ENCODE measurements around the gene KCNJ5. TPM values are rescaled to one million over a fixed set of nuclear protein-coding genes. Genes with fewer than 3 reads are reported as not detected.

Gene KCNJ5
- total RNA-seq (2022) (not detected in 2 replicates), Bru-seq, nascent RNA (percentile 11 among the genes with signal in this experiment), BruChase-seq, experiment 1, labeled RNA remaining after a 2-hour chase (percentile 14 among the genes with signal in this experiment), BruChase-seq, experiment 2, labeled RNA remaining after a 6-hour chase (percentile 10 among the genes with signal in this experiment)
- long read RNA-seq, result 0 reads

DNA sequence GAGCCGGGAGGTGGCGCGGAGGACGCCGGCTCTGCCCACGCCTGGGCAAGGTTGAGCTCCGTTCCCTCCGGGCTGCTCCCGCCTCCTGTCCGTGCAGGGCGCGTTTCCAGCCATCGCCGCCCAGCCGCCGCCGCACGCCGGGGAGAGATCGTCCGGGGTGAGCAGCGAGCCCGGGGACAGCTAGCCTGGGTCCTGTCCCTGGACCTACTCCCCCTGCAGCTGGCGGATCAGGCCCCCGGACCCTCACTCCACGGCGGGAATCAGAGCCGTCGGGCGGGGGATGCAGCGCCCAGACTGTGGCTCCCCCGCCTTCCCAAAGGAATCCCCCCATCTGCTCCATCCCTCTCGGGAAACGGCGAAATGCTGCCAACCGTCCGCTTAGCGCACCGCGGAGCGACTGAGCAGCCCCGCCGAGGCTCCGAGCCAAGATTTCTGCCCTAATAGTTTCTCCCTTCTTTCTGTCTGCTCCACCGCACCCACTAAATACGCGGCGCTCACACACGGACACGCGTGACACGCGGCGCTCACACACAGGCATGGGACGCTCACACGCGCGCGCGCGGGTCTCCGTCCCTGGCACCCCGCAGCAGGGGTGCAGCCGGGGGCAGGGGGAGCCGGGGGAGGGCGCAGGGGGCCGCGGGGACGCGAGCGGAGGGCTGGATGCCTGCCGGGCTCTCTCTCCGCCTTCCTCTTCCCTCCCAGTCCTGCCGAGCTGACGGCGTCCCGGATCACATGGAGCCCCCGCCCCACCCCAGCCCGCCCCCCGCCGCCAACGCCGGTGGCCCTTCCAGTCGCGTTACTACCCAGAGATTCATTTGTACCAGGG, at the start of gene KCNJ5:
Gene KCNJ5, plus strand, starts transcription at position 814 of the 826 bp plus-strand sequence. CDS start 19,918 bp downstream, outside the sequence.
- Histone ChIP-seq H3K27me3 (replicated peaks; ENCODE audit: control insufficient read depth, insufficient read depth, low read length) (peaks cover 1% of the 10 kb centered on the region), H3K9me3 (no peaks in the 10 kb centered on the region), H3K4me3 (ENCODE audit: low read depth, low read length) (peak within 1 kb of the TSS; percentile 36), H3K4me1 (peaks cover 10% of the 10 kb centered on the region), H3K36me3 (ENCODE audit: control insufficient read depth, insufficient read depth, low read length) (no peaks in the 10 kb centered on the region)
- POLR2A ChIA-PET, result interaction anchor here (0.9 kb wide), 1 partner anchor 15 kb away, joined by 3 read pairs; no protein-coding TSS in a partner anchor
- Mint-ChIP-seq H3K4me3 (ENCODE audit: unreplicated experiment) (peak within 1 kb of the TSS; percentile 76), H3K36me3 (ENCODE audit: insufficient read depth, unreplicated experiment) (no peaks in the 10 kb centered on the region), H3K27me3 (ENCODE audit: insufficient read depth, unreplicated experiment) (peaks cover 17% of the 10 kb centered on the region), H3K27ac (ENCODE audit: unreplicated experiment) (no peak within 1 kb of the TSS), H3K9me3 (ENCODE audit: unreplicated experiment) (no peaks in the 10 kb centered on the region), H3K4me1 (ENCODE audit: low read depth, unreplicated experiment) (no peaks in the 10 kb centered on the region)
- DNase-seq, result peak in 1 of 2 experiments; percentile 70
- TF ChIP-seq, protein P1, sequence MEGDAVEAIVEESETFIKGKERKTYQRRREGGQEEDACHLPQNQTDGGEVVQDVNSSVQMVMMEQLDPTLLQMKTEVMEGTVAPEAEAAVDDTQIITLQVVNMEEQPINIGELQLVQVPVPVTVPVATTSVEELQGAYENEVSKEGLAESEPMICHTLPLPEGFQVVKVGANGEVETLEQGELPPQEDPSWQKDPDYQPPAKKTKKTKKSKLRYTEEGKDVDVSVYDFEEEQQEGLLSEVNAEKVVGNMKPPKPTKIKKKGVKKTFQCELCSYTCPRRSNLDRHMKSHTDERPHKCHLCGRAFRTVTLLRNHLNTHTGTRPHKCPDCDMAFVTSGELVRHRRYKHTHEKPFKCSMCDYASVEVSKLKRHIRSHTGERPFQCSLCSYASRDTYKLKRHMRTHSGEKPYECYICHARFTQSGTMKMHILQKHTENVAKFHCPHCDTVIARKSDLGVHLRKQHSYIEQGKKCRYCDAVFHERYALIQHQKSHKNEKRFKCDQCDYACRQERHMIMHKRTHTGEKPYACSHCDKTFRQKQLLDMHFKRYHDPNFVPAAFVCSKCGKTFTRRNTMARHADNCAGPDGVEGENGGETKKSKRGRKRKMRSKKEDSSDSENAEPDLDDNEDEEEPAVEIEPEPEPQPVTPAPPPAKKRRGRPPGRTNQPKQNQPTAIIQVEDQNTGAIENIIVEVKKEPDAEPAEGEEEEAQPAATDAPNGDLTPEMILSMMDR (IDR thresholded peaks at IDR 0.05; ENCODE audit: insufficient read depth in 1 of 2, low read depth in 1 of 2, low read length in 1 of 2, severe bottlenecking in 1 of 2, unreplicated experiment in 1 of 2), result no peak
- BruUV-seq (replicated peaks), result no TSS peak
- CTCF ChIA-PET, result interaction anchor here (1.0 to 4.1 kb wide), 6 partner anchors 10 to 66 kb away, joined by 3 to 33 read pairs (median 4); no protein-coding TSS in a partner anchor
- intact Hi-C loops (cut with micrococcal nuclease; ENCODE audit: unreplicated experiment), result loop anchor here (1.0 kb wide), 1 partner anchor 15 kb away; no protein-coding TSS in a partner anchor

DNA sequence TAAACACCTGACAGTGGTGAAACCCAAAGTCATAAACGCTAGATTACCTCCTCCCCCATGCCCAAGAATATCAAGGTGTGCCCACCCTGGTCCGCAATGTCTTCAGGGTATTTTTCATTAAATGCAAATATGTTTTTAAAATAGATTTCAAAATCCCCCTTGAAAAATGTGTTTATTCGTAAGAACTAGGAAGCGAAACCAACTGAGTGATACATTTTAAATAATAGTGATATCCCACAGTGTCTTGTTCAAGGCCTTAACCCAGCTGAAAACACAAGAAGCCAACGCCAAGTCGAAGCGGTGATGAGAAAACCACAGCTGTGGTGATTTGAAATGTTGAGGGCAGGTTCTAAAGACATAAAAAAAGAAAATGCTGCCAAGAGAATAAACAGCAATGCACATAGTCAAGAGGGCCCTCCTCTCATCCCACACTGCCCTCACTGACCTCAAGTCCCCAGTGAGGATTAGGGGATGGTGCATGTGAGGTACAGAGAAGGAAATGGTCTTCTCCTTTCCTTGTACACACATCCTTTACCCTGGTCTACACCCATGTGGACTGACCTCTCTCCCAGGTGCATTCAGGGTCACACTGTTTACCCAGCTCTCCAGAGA, 49.6 kb upstream of the KCNJ5 start:
- Histone ChIP-seq H3K36me3 (ENCODE audit: control insufficient read depth, insufficient read depth, low read length) (no peaks in the 10 kb centered on the region), H3K9me3 (peaks cover 3% of the 10 kb centered on the region; the same call in 1 of the 2 replicates), H3K27me3 (replicated peaks; ENCODE audit: control insufficient read depth, insufficient read depth, low read length) (no peaks in the 10 kb centered on the region), H3K4me3 (ENCODE audit: low read depth, low read length) (no peak overlapping the region), H3K4me1 (peaks cover 1% of the 10 kb centered on the region)
- no peaks in the 10 kb centered on the region for H3K9me3 Mint-ChIP-seq (ENCODE audit: unreplicated experiment)
- intact Hi-C loops (cut with micrococcal nuclease; ENCODE audit: unreplicated experiment), result no loop called here
- CTCF ChIA-PET, result no interaction called here
- H3K36me3 Mint-ChIP-seq (ENCODE audit: insufficient read depth, unreplicated experiment), result no peaks in the 10 kb centered on the region
- H3K4me3 Mint-ChIP-seq (ENCODE audit: unreplicated experiment), result no peak overlapping the region
- TF ChIP-seq, protein P1 (IDR thresholded peaks at IDR 0.05; ENCODE audit: insufficient read depth in 1 of 2, low read depth in 1 of 2, low read length in 1 of 2, severe bottlenecking in 1 of 2, unreplicated experiment in 1 of 2), result no peak
- H3K27me3 Mint-ChIP-seq (ENCODE audit: insufficient read depth, unreplicated experiment), result peaks cover 2% of the 10 kb centered on the region
- H3K27ac Mint-ChIP-seq (ENCODE audit: unreplicated experiment), result no peak overlapping the region
- POLR2A ChIA-PET, result no interaction called here
- H3K4me1 Mint-ChIP-seq (ENCODE audit: low read depth, unreplicated experiment), result no peaks in the 10 kb centered on the region
- BruUV-seq (replicated peaks), result no TSS peak
- DNase-seq, result no peak

DNA sequence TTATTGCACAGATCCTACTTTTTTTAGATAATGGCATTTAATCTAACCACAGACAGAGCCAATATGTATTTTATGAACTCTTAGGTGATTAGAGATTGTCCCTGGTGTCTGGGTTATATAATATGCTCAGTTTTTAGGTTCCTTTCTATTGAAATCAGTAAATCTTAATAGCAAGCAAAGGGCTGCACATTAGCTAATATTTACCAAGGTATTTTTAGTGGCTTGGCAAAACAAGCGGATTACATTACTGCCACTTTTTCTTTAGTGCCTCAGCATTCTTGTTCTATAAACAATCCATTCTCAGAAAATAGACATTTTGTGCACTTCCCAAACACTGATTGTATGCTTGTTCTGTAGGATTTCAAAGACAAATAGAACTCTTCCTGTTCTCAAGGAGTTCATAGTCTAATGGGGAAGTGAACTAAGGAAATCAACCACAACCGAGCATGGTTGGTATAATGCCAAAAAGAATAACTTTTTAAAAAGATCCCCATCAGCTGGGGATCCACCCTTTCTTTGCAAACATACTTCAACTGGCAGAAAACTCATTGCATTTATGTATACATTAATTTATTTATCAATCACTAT, 47.9 kb upstream of the KCNJ5 start:
- no peak overlapping the region for H3K4me3 Mint-ChIP-seq (ENCODE audit: unreplicated experiment)
- BruUV-seq (replicated peaks), result no TSS peak
- peaks cover 3% of the 10 kb centered on the region for H3K9me3 ChIP-seq
- no peak overlapping the region for H3K27ac Mint-ChIP-seq (ENCODE audit: unreplicated experiment)
- POLR2A ChIA-PET, result no interaction called here
- H3K9me3 Mint-ChIP-seq (ENCODE audit: unreplicated experiment), result no peaks in the 10 kb centered on the region
- peaks cover 2% of the 10 kb centered on the region for H3K27me3 Mint-ChIP-seq (ENCODE audit: insufficient read depth, unreplicated experiment)
- H3K27me3 ChIP-seq (replicated peaks; ENCODE audit: control insufficient read depth, insufficient read depth, low read length), result no peaks in the 10 kb centered on the region
- CTCF ChIA-PET, result no interaction called here
- no peak for DNase-seq
- no peak overlapping the region for H3K4me3 ChIP-seq (ENCODE audit: low read depth, low read length)
- no peaks in the 10 kb centered on the region for H3K4me1 ChIP-seq
- H3K4me1 Mint-ChIP-seq (ENCODE audit: low read depth, unreplicated experiment), result no peaks in the 10 kb centered on the region
- intact Hi-C loops (cut with micrococcal nuclease; ENCODE audit: unreplicated experiment), result no loop called here
- no peaks in the 10 kb centered on the region for H3K36me3 Mint-ChIP-seq (ENCODE audit: insufficient read depth, unreplicated experiment)
- no peaks in the 10 kb centered on the region for H3K36me3 ChIP-seq (ENCODE audit: control insufficient read depth, insufficient read depth, low read length)
- TF ChIP-seq, protein P1 (IDR thresholded peaks at IDR 0.05; ENCODE audit: insufficient read depth in 1 of 2, low read depth in 1 of 2, low read length in 1 of 2, severe bottlenecking in 1 of 2, unreplicated experiment in 1 of 2), result no peak
